GM18861 (cell line): ENCODE results near the gene COBL.

Source experiments
- ATAC-seq: cut with Tn5 transposase; IDR thresholded peaks from one replicate; pipeline ENCODE4 v1.9.1; 2021; ENCODE audit not compliant: unreplicated experiment

Gene COBL

GRCh38 chr7:51316666-51317581 lies at the start of gene COBL:
Gene COBL, minus strand, starts transcription at chr7:51316809. Its CDS starts 176 bp downstream, at chr7:51316633.
- ATAC-seq: no peak

- ATAC-seq: no peak
Observed at GRCh38 chr7:51366172-51366728, 49.6 kb upstream of the COBL start.

- no peak for ATAC-seq
Observed at GRCh38 chr7:51357821-51358220, 41.2 kb upstream of the COBL start.

GRCh38 chr7:51356849-51357516 lies 40.4 kb upstream of the COBL start:
- ATAC-seq: no peak

- no peak for ATAC-seq
Observed at GRCh38 chr7:51354897-51355296, 38.3 kb upstream of the COBL start.

- ATAC-seq: no peak
Observed at GRCh38 chr7:51354434-51354833, 37.8 kb upstream of the COBL start.

GRCh38 chr7:51352174-51353100 lies 35.8 kb upstream of the COBL start:
- no peak for ATAC-seq

GRCh38 chr7:51351661-51352060 lies 35.1 kb upstream of the COBL start:
- no peak for ATAC-seq

GRCh38 chr7:51350546-51350896 lies 33.9 kb upstream of the COBL start:
- ATAC-seq: no peak

- ATAC-seq: no peak
Observed at GRCh38 chr7:51349820-51350545, 33.4 kb upstream of the COBL start.

- no peak for ATAC-seq
Observed at GRCh38 chr7:51346126-51346525, 29.5 kb upstream of the COBL start.

GRCh38 chr7:51344406-51345138 lies 28.0 kb upstream of the COBL start:
- no peak for ATAC-seq

GRCh38 chr7:51340936-51341335 lies 24.3 kb upstream of the COBL start:
- no peak for ATAC-seq

GRCh38 chr7:51340029-51340838 lies 23.6 kb upstream of the COBL start:
- ATAC-seq: no peak

GRCh38 chr7:51335057-51335456 lies 18.4 kb upstream of the COBL start:
- no peak for ATAC-seq

- ATAC-seq: no peak
Observed at GRCh38 chr7:51329696-51330263, 13.2 kb upstream of the COBL start.

GRCh38 chr7:51328351-51328801 lies 11.8 kb upstream of the COBL start:
- ATAC-seq: no peak

GRCh38 chr7:51327287-51327717 lies 10.7 kb upstream of the COBL start:
- ATAC-seq: no peak
